Measurements from ENCODE around the gene MBP. TPM values are rescaled to one million over a fixed set of nuclear protein-coding genes. Genes with fewer than 3 reads are reported as not detected.

Gene MBP
- total RNA-seq, 4 donors from 2014 or later = 40.9 to 67.7 (median 51.8) TPM

GRCh38 chr18:77071061-77071460 lies 61.5 kb downstream of the MBP start:
- no peaks in the 10 kb centered on the region for H3K9me3 ChIP-seq
- peaks cover 0 to 1% (median 0%) of the 10 kb centered on the region in 3 donors for H3K36me3 ChIP-seq
- no peak overlapping the region for H3K4me3 ChIP-seq
- no peak for TF ChIP-seq CTCF (IDR thresholded peaks at IDR 0.05)
- H3K27ac ChIP-seq = peak overlapping the region in 2 of 4 donors; percentile 38 to 55
- no peaks in the 10 kb centered on the region for H3K27me3 ChIP-seq
- H3K4me1 ChIP-seq = peaks cover 0 to 34% (median 28%) of the 10 kb centered on the region in 4 donors
- no peak for DNase-seq

GRCh38 chr18:77070627-77071026 lies 62.0 kb downstream of the MBP start:
- no peak overlapping the region for H3K27ac ChIP-seq
- DNase-seq = no peak
- TF ChIP-seq POLR2A (IDR thresholded peaks at IDR 0.05) = no peak
- no peak for TF ChIP-seq CTCF (IDR thresholded peaks at IDR 0.05)
- no peaks in the 10 kb centered on the region for H3K27me3 ChIP-seq
- no peak overlapping the region for H3K4me3 ChIP-seq
- peaks cover 0 to 39% (median 32%) of the 10 kb centered on the region in 4 donors for H3K4me1 ChIP-seq
- no peaks in the 10 kb centered on the region for H3K9me3 ChIP-seq
- peaks cover 0 to 6% (median 0%) of the 10 kb centered on the region in 3 donors for H3K36me3 ChIP-seq

GRCh38 chr18:77069931-77070330 lies 62.7 kb downstream of the MBP start:
- Histone ChIP-seq H3K9me3 (no peaks in the 10 kb centered on the region), H3K4me1 (peaks cover 0 to 42% (median 37%) of the 10 kb centered on the region in 4 donors), H3K27me3 (no peaks in the 10 kb centered on the region), H3K36me3 (peaks cover 0 to 7% (median 0%) of the 10 kb centered on the region in 3 donors), H3K4me3 (no peak overlapping the region), H3K27ac (peak overlapping the region in 1 of 4 donors; percentile 86)
- DNase-seq = no peak
- TF ChIP-seq CTCF (IDR thresholded peaks at IDR 0.05) = no peak
- TF ChIP-seq POLR2A (IDR thresholded peaks at IDR 0.05) = no peak

GRCh38 chr18:77069482-77069881 lies 63.1 kb downstream of the MBP start:
- Histone ChIP-seq H3K4me3 (no peak overlapping the region), H3K27ac (peak overlapping the region in 3 of 4 donors; percentile 69 to 86 (median 73)), H3K9me3 (no peaks in the 10 kb centered on the region), H3K36me3 (peaks cover 0 to 7% (median 0%) of the 10 kb centered on the region in 3 donors), H3K4me1 (peaks cover 0 to 44% (median 37%) of the 10 kb centered on the region in 4 donors), H3K27me3 (no peaks in the 10 kb centered on the region)
- TF ChIP-seq CTCF (IDR thresholded peaks at IDR 0.05) (no peak), POLR2A (IDR thresholded peaks at IDR 0.05) (no peak)
- DNase-seq = peak in 1 of 3 donors; percentile 51

GRCh38 chr18:77068321-77069312 lies 64.0 kb downstream of the MBP start:
- TF ChIP-seq CTCF (IDR thresholded peaks at IDR 0.05) = no peak
- Histone ChIP-seq H3K9me3 (no peaks in the 10 kb centered on the region), H3K4me3 (no peak overlapping the region), H3K36me3 (peaks cover 0 to 7% (median 0%) of the 10 kb centered on the region in 3 donors), H3K27me3 (no peaks in the 10 kb centered on the region), H3K27ac (peak overlapping the region; percentile 68 to 86 (median 71)), H3K4me1 (peaks cover 0 to 41% (median 35%) of the 10 kb centered on the region in 4 donors)
- DNase-seq = peak in 2 of 3 donors; percentile 85 to 89
